ENCODE results near the gene ATRNL1.

GRCh38 chr10:115957012-115957399, 863.8 kb downstream of the ATRNL1 start:
- TF ChIP-seq REST (IDR thresholded peaks at IDR 0.05; ENCODE audit: low read depth, low read length) (no peak), CTCF (IDR thresholded peaks at IDR 0.05) (no peak), USF2 (IDR thresholded peaks at IDR 0.05; ENCODE audit: borderline replicate concordance, low read depth, low read length) (no peak), ELF1 (IDR thresholded peaks at IDR 0.05) (no peak), SIN3A (IDR thresholded peaks at IDR 0.05; ENCODE audit: borderline replicate concordance, low read depth, low read length) (no peak), POLR2AphosphoS5 (IDR thresholded peaks at IDR 0.05; ENCODE audit: low read depth, low read length) (no peak), RFX5 (IDR thresholded peaks at IDR 0.05; ENCODE audit: low read length) (no peak), USF1 (IDR thresholded peaks at IDR 0.05; ENCODE audit: borderline replicate concordance, low read depth) (no peak), RAD21 (IDR thresholded peaks at IDR 0.05; ENCODE audit: low read length) (no peak), SMC3 (IDR thresholded peaks at IDR 0.05; ENCODE audit: low read depth, low read length) (no peak), TCF12 (IDR thresholded peaks at IDR 0.05) (no peak), JUND (IDR thresholded peaks at IDR 0.05) (no peak), EP300 (IDR thresholded peaks at IDR 0.05; ENCODE audit: borderline replicate concordance in 1 of 2, low read depth in 1 of 2, low read length in 1 of 2) (no peak), TAF1 (IDR thresholded peaks at IDR 0.05; ENCODE audit: borderline replicate concordance, low read depth, low read length) (no peak)
